T47D (cell line): ENCODE data around the gene RPS15.

Source experiments
- DNase-seq, 2 experiments: peaks; one replicate each; pipeline versions ENCODE4 v3.0.0 to v3.0.0-alpha.2; 2011 to 2012; ENCODE audit warnings: low read depth in 1 of 2, low spot score in 1 of 2
- JUND ChIP-seq: IDR thresholded peaks from 2 replicates; pipeline ENCODE4 v1.6.1; 2012; ENCODE audit warnings: low read depth
- in situ Hi-C: cut with HindIII; loops from 2 replicates; pipeline ENCODE4 v1.10.0; 2016; ENCODE audit warnings: low sequenced_read_pairs, low pct_unique_long_range_greater_than_20kb

Gene RPS15

GRCh38 chr19:1425102-1425837 lies 12.9 kb upstream of the RPS15 start:
- DNase-seq: no peak
- no peak for TF ChIP-seq JUND
- in situ Hi-C loops: no loop called here

- no peak for DNase-seq
- in situ Hi-C loops: no loop called here
- no peak for TF ChIP-seq JUND
Observed at GRCh38 chr19:1425902-1426301, 12.3 kb upstream of the RPS15 start.

GRCh38 chr19:1426736-1427135 lies 11.5 kb upstream of the RPS15 start:
- no peak for DNase-seq
- TF ChIP-seq JUND: no peak
- in situ Hi-C loops: no loop called here

DNA sequence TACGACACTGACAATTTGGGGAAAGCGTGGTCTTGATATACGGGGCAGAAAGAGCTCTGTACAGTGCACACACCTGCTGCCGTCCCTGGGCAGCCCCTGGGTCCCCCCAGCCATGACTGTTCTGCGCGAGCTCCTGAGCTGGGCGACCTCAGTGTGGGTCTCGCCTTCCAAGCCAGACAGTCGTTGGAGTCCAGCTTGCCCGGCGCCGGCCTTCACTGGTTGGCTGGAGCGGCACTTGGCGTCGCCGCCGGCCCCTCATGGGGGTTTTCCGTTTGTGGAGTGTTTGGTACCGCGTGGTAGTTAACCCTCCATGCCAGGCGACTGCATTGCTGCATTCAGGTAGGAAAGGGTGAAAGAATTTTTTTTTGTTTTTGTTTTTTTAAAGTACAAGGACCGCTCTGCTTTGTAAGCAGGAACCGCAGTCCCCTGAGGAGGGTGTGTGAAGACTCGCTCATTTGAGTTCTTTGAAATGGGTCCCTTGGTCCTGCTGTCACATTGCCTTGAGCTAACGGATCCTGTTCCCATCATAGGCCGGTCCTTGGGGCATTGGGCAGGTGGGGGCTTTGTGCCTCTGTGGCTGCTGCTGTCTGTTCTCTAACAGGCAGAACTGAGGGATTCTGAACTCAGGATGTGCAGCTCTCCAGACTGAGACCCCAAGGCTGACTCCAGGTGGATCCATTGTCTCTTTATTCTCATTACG lies 10.8 kb upstream of the RPS15 start:
- no peak for TF ChIP-seq JUND
- in situ Hi-C loops: no loop called here
- no peak for DNase-seq

GRCh38 chr19:1428738-1429391 lies 9.3 kb upstream of the RPS15 start:
- no peak for DNase-seq
- TF ChIP-seq JUND: no peak
- in situ Hi-C loops: no loop called here

DNA sequence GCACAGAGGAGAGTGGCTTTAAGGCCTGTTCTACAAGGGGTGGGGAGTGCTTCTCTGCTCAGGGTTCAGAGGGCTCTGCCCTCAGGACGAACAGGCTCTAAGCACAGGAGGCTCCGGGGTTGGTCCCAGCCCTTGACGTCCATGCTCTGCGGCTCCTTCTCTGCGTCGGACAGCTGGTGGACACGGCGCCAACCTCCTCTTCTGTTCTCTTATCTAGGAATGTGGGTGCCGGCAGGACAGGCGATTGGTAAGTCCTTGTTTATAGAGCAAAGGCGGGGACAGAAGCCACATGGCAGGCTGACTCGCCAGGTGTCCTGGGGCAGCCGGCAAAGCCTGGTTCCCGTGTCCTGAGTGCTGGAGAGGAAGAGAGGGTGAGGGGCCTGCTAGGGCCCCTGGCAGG lies 8.4 kb upstream of the RPS15 start:
- in situ Hi-C loops: no loop called here
- TF ChIP-seq JUND: no peak
- DNase-seq: no peak

- no peak for TF ChIP-seq JUND
Observed at GRCh38 chr19:1430246-1430645, 8.0 kb upstream of the RPS15 start.

DNA sequence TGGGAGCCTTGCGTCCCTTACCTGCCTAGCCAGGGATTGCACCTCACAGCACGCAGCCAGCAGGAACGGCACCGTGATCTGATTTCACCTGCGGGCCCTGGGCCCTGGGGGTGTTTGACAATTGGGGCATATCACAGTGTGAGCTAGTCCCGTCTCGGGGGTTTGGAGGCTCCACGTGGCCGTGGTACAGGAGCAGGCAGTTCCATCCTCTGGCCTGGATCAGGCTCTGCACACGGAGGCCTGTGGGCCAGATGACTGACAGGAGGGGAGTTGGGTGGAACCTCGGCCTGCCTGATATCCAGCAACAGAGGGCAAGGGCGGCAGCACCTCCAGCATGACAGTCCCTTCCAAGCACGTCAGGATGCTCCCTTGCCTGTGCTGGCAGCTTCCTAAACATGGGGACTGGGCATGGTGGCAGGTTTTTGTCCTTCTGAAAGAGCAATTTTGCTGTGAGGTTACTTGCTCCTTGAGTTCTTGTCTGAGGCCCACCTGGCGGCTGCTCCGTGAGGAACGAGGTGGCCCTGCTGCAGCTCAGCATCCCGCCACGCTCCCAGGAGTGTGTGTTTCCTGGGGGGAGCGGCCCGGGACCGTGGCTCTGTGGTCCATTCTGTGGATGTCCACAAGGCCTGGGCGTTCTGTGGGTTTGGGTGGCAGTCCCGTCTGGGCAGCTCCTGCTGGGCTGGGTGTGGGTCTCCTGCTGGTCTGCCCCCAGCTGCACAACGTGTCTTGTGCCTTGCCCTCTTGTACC lies 6.3 kb upstream of the RPS15 start:
- in situ Hi-C loops: no loop called here
- no peak for DNase-seq
- TF ChIP-seq JUND: no peak

More at GRCh38 chr19:1430246-1430645, 8.0 kb upstream of the RPS15 start:
- in situ Hi-C loops: no loop called here
- no peak for DNase-seq

DNA sequence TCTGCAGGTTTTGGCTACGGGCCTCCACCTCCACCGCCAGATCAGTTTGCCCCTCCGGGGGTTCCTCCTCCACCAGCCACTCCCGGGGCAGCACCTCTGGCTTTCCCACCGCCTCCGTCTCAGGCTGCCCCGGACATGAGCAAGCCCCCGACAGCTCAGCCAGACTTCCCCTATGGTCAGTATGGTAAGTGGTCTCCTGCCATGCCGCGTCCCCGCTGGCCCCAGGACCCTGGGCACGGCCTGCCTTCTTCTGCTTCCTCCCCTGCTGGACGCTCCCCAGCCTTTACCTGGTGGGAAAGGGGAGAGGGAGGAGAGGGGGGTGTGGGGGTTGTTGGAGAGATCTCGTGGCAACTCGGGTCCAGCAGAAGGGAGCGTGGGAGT lies 5.7 kb upstream of the RPS15 start:
- in situ Hi-C loops: no loop called here
- no peak for DNase-seq
- no peak for TF ChIP-seq JUND

DNA sequence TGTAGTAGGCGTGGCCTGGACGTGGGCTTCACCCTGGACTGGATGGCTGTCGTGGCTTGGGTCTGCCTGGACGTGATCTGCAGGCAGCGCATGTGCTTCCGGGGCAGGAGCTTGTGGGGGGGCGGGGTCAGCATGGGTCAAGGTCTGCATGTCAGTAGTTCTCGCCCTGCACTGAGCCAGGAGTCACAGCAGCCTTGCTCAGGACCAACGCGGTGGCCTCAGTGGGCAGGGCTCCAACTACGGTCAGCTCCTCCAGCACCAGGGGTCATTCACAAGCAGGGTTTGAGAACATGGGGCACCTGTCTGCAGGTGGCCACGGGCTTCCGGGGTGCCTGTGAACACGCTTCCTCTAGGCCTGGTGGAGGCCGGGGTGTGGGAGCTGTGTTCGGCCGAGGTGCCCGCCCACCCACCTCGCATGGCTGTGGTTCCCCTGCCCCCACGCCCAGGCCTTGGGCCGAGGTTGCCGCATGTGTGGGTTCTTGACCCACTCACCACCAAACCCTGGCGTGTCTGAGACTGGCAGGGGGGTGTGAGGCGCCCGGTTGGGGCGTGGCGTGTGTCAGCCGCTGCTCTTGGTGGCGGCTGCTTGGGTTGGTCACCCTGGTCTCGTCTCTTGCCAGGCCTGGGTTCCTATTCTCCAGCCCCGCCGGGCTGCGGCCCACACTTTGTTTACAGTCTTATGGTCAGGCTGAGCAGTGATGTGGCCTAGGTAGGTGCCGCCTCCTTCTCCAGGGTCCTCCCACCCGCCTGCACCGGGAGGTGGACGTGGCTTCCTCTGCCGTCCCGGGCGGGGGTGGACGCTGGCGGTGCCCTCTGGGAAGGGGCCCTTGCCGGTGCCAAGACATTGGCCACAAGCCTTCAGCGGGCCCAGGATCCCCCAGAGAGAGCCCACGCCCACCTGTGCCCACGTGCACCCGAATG lies 4.8 kb upstream of the RPS15 start:
- TF ChIP-seq JUND: no peak
- no peak for DNase-seq
- in situ Hi-C loops: no loop called here

DNA sequence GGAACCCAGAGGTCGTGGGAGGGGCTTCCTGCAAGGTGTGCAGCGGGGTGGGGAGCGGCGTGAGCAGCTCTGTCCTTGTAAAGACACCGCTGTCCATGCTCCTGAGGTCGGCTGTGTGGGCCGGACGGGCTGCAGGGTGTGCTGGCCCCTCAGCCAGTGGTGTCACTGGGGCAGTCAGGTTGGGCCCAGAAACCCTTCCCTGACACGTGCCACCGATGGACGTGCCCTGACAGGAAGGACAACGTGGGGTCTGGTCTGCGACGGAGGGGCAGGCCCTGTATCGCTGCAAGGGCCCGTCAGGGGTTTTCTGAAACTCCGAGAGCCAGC lies 4.2 kb upstream of the RPS15 start:
- in situ Hi-C loops: no loop called here
- TF ChIP-seq JUND: no peak
- no peak for DNase-seq

- in situ Hi-C loops: no loop called here
- no peak for TF ChIP-seq JUND
- no peak for DNase-seq
Observed at GRCh38 chr19:1434577-1435060, 3.6 kb upstream of the RPS15 start.
